NCI-H1105 (cell line): ENCODE measurements around the gene MRPL11.

Source experiments
- DNase-seq: peaks from one replicate; lab custom pipeline; 2025; lab: John Stamatoyannopoulos, UW

MRPL11 gene

DNA sequence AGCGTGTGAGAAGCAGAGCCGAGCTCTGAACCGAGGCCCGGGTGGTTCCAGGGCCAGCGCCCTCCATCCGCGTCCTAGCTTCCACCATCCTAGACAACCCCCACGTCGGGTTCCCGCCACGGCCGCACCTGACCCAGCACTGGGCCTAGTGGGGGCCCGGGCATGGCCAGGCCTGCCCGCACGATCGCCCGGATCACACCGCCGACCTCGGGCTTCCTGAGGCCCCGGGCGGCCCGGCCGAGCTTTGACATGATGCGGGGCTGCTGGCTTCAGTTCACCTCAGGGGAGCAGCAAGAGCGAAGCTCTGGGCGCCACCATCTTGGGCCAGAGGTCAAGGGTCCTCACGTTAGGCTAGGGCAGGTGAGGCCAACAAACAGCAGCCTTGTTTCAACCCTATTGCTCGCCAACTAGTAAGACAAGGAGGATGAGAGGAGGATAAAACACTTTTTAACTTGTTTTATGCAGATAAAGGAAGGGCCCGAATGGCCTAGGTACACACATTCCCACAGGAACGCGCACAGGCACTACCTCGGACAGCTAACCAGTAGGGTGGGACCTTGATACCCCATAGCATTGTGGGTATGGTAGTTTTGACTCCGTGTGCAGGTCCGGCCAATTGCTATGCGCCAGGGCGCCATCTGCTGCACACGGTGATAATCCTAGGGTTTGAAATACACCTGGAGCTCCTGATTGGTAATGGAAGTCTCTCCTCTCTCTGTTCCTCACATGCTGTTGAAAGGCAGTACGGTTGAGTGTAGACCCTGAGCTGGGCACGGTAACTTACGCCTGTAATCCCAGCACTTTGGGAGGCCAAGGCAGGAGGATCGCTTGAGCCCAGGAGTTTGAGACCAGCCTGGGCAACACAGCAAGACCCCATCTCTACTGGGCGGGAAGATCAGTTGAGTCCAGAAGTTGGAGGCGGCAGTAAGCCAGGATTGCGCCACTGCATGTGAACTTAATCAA is at the start of gene MRPL11:
MRPL11 (minus strand) TSS at position 345 of the 963 bp plus-strand sequence; CDS start at position 251, 94 bp downstream.
- DNase-seq: peak; percentile 93

DNA sequence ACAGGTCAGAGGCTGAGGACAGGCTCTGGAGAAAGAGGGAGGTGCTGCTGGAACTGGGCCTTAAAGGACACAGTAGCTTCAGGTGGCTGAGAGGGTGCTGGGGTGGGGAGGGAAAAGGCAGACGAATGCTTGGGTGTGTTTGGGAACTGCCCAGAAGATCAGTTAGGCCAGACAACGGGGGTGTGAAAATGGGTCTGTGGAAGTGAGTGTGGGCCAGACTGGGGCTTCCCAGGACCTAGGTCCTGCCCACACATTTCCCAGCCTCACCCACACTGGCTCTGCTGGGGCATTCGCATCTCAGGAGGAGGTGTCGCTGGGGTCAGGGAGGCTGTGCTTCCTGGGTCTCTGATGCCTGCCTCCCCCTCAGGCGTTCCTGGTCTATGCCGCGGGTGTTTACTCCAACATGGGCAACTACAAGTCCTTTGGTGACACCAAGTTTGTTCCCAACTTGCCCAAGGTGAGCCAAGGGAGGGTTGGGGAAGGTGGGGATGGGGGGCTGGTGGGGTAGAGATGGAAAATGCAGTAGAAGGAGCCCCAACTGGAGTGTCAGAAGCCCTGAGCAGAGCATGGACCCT is 46.2 kb upstream of the MRPL11 start:
- no peak for DNase-seq

DNA sequence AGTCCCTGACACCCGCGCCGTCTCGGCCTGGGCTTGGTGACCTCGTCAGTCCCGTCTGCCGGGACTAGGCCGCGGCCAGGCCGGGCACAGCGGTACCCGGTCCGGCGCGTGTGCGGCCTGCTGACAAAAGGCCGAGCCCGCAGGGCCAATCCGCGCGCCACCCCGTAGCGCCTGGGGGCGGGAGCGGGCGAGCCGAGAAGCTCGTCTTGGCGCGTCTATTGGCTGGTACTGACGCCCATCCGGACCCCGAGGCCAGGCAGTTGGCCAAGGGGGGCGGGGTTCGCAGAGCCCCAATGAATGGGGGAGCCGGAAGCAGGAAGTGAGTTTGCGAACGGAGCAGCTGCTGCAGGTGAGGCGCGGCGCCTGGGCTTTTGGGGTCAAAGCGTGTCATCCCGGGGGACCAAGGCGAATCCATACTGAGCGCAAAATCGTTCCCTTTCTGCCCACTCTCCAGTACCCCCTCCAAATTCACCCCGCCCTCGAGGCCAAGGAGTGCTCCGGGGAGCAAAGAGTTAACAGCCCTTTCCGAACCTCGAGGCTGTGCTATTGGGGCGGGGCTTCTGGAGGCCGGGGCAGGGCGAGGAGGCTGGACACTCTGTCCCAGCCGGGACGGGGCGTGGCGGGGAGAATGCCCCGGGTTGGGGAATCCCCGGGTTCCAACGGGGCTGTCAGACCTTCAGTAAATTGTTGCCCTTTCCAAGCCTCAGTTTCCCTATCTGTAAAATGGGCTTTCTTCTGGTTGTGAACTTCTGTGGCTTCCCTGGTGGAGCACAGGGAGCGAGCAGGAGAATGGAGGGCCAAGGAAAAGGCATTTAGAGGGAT is 41.7 kb upstream of the MRPL11 start, which contains the start of gene DPP3:
DPP3 (plus strand) TSS at position 318 of the 822 bp plus-strand sequence. CDS start 1,767 bp downstream, outside the sequence.
- DNase-seq: peak; percentile 96

DNA sequence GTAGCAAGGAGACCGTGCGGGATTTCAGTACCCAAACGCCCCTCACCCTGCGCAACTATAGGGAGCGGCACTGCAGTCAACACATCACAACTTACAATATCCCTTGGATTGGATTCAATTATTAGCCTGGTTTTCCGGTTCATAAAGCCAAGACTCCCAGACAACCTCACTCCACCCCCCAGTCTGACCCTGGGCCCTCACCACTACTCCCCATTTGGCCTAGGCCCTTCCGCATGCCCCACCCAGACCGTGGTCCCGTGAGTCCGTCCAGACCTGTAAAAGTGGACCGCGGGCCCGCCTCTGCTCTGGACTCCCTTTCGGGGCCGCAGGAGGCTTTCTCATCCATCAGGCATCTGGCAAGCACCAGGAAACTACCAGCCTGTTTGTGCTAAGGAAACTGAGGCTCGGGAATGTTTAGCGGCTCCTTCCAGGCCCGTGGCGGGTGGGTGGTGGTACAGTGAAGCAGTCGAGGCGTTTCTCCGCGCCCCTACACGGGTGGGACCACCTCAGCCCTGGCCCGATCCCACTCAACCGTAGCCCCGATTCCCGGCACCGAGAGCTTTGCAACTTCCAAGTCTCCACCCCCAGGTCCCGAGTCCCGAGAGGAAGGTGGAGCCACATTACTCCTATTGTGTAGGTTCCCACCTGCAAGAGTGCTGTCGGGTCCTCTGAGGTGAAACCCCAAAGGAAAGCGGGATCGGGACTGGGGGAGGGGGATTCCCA is 40.9 kb upstream of the MRPL11 start:
- peak; percentile 87 for DNase-seq

DNA sequence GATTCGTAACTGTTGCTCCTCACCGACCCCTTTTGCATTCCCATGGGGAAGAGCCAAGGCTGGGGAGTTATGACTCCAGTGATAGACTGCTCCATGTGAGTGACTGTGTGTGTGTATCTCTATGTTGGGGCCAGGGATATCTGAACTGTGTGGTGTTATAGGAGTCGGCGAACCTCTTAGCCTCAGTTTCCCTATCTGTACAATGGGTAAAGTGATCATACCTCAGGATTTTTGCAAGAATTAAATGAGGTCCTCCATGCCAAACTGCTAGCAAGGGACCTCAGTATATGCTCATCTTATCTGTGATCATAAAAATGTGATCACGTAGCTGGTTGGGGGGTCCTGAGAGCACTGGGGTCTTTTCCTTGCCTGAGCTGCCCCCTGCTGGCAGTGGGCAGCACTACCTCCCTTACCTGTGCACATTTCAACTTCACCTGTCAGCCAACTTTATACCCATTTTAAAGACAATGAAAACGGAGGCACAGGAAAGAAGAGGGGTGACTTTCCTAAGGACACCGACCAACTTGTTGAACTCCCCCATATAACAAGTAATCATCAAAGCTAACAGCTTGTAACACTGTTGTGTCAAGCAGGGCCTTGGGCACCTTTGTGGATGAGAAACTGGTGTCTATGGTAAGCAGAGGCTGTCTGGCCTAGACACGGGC is 40.2 kb upstream of the MRPL11 start:
- DNase-seq: no peak

DNA sequence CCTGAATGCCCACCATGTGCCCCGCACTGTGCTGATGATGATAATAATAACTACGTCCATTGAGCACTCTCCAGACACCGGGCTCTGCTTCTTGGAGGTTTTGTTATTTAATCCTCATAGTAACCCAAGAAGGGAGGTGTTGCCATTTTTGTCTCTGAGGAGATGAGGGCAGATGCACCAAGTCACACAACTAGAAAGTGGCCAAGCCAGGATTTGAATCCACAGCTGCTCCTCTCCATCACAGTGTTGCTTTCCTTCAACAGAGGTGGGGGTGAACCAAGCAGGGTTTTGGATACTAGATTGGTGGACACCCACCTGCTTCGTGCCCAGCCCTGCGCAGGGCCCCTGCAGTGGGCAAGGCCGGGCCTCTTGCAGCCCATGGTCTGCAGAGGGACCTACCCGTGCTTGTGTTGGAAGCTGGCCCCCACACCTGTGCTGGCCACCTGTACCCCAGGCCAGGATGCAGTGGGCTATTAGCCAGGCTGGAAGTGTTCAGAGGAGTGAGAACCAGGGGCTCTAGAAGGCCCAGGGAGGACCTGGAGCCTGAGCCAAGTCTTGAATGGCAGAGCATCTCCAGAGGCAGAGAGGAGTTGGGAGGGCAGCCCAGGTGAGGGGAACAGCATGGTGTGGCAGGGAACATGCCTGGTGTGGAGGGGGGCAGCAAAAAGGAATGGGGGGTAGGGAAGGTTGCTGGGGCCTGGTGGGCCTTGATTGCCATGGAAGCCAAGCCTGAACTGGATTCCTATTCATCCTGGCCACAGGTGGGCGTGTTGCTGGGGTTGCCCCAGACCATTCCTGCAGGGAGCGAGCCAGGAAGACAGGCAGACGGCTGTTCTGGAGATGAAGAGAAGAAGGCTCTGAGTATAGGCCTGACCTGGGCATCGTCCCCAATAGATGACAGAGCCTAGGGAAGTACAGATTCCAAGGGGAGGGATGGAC is 38.9 kb upstream of the MRPL11 start:
- no peak for DNase-seq

DNA sequence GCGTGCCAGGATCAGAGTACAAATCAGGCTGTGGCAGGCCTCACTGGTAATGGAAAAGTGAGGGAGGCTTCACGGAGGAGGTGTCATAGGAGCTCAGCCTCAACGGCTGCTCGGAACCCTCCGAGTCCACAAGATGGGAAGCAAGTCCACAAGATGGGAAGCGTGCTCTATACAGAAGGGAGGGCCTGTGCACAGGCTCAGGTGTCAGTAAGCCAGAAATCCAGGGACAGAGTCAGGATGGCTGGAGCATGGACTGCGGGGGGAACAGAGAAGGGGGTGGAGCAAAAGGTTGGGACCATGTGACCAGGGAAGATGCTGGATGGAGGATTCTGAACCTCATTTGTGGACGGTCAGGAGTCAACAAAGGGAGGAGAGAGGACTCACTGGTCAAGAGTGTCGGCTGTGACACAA is 38.2 kb upstream of the MRPL11 start:
- DNase-seq: no peak

DNA sequence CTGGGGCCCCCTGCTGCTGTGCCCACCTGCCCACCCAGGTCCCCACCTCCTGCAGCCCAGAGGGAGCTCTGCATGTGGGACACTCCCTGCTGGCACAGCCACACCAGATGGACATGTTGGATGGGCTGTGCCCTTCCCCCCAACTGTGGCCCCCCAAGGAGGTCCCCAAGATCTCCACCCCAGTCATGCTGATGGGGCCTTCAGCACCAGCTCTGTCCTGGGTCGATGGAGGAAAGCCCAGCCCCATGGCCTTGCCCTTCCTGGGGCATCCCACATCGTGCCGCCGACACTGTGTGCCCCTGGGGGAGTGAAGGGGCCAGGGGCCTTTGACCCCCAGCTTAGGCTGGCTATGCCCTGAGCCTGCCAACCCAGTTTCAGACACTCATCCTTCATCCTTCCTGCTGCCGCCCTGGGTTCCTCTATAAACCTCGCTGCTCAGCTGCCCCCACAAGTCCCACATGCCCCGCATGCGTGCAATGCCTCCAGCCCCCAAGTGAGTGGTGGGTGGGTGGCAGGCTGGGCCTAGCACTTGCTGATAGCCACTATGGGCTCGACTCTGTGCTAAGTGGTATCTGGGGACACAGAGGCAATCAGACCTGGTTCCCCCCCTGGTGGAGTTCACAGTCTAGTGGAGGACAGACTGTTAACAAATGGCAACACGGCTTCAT is 37.7 kb upstream of the MRPL11 start:
- DNase-seq: no peak

DNA sequence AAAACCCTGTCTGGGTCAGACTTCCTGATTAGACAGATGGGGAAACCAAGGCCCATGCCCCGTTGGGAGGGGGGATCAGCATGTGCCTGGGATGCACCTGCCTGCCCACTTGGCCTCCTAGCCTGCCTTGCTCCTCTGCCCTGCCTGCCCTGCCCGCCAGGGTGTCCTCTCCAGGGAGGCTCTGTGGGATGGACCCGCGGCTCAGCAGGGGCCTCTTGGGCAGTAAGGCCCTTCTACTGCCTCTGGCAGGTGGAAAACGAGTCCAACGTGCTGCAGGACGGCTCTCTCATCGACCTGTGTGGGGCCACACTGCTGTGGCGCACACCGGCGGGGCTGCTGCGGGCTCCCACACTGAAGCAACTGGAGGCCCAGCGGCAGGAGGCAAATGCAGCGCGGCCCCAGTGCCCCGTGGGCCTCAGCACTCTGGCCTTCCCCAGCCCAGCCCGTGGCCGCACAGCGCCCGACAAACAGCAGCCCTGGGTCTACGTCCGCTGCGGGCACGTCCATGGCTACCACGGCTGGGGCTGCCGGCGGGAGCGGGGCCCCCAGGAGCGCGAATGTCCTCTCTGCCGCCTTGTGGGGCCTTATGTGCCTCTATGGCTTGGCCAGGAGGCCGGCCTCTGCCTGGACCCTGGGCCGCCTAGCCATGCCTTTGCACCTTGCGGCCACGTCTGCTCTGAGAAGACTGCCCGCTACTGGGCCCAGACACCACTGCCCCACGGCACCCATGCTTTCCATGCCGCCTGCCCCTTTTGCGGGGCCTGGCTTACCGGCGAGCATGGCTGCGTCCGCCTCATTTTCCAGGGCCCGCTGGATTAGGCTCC is 36.9 kb upstream of the MRPL11 start:
- no peak for DNase-seq

- no peak for DNase-seq
Measured at GRCh38 chr11:66473608-66474515, 35.2 kb upstream of the MRPL11 start.

- no peak for DNase-seq
Measured at GRCh38 chr11:66473167-66473566, 34.5 kb upstream of the MRPL11 start.

GRCh38 chr11:66472054-66472453 is 33.4 kb upstream of the MRPL11 start:
- DNase-seq: no peak

DNA sequence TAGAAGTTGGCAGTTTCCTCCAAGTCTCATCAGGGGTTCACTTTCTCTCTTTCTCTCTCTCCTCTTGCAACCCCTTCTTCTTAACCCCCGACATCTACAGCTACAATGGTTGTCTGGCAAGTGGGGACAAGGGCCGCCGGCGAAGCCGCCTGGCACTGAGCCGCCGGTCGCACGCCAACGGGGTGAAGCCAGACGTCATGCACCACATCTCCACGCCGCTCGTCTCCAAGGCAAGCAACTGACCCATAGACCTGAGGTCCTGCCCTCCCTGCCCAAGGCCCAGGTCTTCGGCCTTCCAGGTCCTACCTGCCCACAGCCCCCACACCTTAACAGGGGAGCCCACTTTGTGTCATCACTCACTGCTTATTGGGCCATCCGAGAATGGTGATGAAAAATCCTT is 32.5 kb upstream of the MRPL11 start:
- DNase-seq: no peak

GRCh38 chr11:66470015-66470414 is 31.4 kb upstream of the MRPL11 start:
- DNase-seq: no peak

DNA sequence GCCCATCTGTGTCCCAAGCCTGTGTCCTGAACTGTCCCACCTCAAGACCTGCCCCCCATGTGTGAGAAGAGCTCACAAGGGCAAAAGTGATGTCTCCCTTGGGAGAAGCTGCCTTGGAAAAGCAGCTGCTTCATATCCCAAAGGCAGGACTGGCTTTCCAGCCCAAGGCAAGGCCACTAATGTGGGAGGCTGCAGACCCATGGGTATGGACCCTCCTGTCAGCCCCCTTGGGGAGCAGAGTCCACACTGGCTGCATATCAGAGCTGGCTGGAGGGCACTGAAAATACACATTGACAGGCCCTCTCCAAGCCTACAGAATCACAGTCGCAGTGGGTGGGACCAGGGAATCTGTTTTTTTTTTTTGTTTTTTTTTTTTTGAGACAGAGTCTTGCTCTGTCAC is 30.8 kb upstream of the MRPL11 start:
- DNase-seq: no peak

DNA sequence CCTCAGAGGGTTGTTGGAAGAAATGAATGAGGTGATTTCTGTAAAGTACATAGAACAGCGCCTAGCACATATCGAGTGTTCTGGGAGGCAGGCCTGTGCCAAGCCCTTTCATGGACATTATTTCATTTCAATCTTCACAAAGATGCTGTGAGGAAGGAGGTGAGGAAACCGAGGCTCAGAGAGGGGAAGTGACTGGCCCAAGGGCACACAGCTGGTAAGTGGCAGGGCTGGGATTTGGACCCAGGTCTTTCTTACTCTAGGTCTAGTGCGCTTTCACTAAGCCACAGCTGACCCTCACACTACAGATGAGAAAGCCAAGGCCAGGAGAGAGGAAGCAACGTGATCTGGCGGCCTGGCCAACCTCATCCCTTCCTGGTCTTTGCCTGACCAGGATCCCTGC is 30.0 kb upstream of the MRPL11 start:
- no peak for DNase-seq

GRCh38 chr11:66467756-66468155 is 29.1 kb upstream of the MRPL11 start:
- DNase-seq: no peak
